ENCODE results near the gene COPG2.

Gene COPG2

GRCh38 chr7:130463553-130464434 lies 204.8 kb downstream of the COPG2 start:
- no peak for DNase-seq

DNA sequence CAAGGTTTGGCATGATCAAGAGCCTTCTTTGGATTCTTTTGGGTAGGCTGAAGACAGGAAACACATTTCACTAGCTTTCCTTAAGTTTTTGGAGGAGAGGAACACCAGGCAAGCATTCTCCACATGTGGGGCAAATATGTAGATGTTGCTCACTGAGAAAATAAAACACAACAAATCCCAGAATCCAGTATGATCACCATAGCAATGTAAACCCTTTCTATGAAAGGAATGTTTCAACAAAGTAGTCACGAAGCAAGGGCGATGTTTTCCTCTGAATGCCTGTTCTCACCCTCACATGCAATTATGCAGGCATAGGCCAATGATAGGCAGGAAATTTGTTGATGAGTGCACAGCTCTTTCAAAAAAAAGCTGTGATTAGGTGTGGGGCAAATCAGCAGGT lies 207.3 kb downstream of the COPG2 start:
- no peak for DNase-seq

DNA sequence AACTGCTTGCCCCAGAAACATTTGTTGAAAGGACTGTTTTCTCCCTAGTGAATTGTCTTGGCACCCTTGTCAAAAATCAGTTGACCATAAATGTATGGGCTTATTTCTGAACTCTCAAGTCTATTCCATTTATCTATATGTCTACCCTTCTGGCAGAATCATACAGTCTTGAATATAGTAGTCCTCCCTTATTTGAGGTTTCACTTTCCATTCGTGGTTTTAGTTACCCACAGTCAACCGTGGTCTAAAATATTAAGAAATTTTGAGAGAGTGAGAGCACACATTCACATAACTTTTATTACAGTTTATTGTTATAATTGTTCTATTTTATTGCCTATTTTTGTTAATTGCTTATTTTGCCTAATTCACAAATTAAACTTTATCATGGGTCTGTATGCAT lies 210.3 kb downstream of the COPG2 start:
- no peak for DNase-seq
